Caki2 (cell line): ENCODE results near the gene ERMP1. TPM values are rescaled to one million over a fixed set of nuclear protein-coding genes. Genes with fewer than 3 reads are reported as not detected.

Experiments used
- DNase-seq: peaks from one replicate; pipeline ENCODE4 v3.0.0-alpha.2; 2015; ENCODE audit warnings: low read depth
- in situ Hi-C: cut with HindIII; loops from 2 replicates; pipeline ENCODE4 v1.10.0; 2016; ENCODE audit warnings: low sequenced_read_pairs, low pct_unique_long_range_greater_than_20kb, mixed read lengths
- total RNA-seq: library from RNA; depleted of rRNA; stranded (reverse); fragments of >200 nt; shearing (Covaris generic); gene quantifications from 2 replicates; pipeline ENCODE4 v1.2.3, GENCODE V29; 2014; ENCODE audit warnings: low replicate concordance

Gene ERMP1
- total RNA-seq, 1 experiment from 2014 or later: 16.3 TPM

- in situ Hi-C loops: no loop called here
- DNase-seq: no peak
Measured at GRCh38 chr9:5858833-5859232, 25.9 kb upstream of the ERMP1 start.

- in situ Hi-C loops: no loop called here
- DNase-seq: no peak
Measured at GRCh38 chr9:5857928-5858327, 25.0 kb upstream of the ERMP1 start.

- no peak for DNase-seq
- in situ Hi-C loops: no loop called here
Measured at GRCh38 chr9:5854063-5854790, 21.3 kb upstream of the ERMP1 start.

DNA sequence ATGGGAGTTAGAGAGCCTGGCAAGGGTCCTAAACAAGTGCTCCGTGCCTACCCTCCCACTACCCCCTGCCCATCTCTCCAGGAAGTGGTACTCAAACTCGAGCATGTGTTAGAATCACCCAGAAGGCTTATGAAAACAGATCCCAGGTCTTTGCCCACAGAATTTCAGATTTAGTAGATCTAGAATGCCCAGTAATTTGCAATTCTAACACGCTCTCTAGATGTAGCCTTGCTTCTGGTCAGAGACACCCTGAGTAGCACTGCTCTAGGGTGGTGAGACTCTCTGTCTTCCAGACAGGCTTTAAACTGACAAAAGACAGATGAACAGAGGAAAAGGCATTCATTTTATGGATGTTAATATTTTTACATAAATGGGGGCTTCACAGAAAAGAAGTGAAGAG, 20.7 kb upstream of the ERMP1 start:
- no peak for DNase-seq
- in situ Hi-C loops: no loop called here

GRCh38 chr9:5852987-5853386, 20.1 kb upstream of the ERMP1 start:
- no peak for DNase-seq
- in situ Hi-C loops: no loop called here

- in situ Hi-C loops: no loop called here
- no peak for DNase-seq
Measured at GRCh38 chr9:5851445-5851844, 18.5 kb upstream of the ERMP1 start.

- in situ Hi-C loops: no loop called here
- DNase-seq: no peak
Measured at GRCh38 chr9:5850724-5851122, 17.8 kb upstream of the ERMP1 start.

DNA sequence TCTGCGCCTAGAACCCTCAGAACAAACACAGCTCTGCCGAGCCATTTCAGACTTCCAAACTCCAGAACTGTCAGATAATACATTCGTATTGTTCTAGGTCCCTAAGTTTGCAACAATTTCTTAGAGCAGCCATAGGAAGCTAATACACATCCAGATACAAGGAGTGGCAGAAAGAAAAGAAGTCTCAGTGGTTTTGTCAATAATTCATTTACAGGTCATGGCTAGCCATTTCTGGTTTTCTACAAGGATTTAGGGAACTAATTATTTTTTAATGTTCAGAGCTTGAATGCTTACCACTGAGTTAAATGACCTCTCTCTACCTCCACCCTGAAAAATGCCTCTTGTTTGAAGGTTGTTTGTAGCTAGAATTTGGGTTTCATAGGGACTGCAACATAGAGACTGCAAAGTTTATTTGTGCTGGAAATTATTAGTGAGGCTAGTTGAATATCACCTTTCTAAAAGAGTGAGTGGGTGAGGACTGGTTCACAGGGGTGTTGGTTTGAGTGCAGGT, 15.5 kb upstream of the ERMP1 start:
- DNase-seq: no peak
- in situ Hi-C loops: no loop called here

- in situ Hi-C loops: no loop called here
- DNase-seq: no peak
Measured at GRCh38 chr9:5846501-5846921, 13.6 kb upstream of the ERMP1 start.

DNA sequence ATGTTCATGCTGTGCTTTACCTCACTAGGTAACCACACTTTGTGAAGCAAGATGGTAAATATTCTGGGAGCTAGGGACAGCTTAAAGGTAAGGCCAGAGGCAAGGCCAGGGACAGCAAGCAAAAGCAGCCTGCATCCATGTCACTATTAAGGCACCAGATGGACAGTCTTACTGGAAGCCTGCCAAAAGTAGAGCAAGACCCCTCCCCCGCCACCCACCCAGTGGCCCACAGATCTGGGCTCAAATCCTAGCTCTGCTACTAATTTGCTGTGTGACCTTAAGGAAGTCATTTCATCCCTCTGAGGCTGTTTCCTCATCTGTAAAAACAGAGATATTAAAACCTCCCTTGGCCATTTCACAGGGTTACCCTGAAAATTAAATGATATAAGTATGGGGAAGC, 13.2 kb upstream of the ERMP1 start:
- in situ Hi-C loops: no loop called here
- no peak for DNase-seq

GRCh38 chr9:5845157-5845531, 12.2 kb upstream of the ERMP1 start:
- in situ Hi-C loops: no loop called here

GRCh38 chr9:5843794-5844471, 11.0 kb upstream of the ERMP1 start:
- peak; percentile 77 for DNase-seq
- in situ Hi-C loops: no loop called here

More at GRCh38 chr9:5845157-5845531, 12.2 kb upstream of the ERMP1 start:
- no peak for DNase-seq

DNA sequence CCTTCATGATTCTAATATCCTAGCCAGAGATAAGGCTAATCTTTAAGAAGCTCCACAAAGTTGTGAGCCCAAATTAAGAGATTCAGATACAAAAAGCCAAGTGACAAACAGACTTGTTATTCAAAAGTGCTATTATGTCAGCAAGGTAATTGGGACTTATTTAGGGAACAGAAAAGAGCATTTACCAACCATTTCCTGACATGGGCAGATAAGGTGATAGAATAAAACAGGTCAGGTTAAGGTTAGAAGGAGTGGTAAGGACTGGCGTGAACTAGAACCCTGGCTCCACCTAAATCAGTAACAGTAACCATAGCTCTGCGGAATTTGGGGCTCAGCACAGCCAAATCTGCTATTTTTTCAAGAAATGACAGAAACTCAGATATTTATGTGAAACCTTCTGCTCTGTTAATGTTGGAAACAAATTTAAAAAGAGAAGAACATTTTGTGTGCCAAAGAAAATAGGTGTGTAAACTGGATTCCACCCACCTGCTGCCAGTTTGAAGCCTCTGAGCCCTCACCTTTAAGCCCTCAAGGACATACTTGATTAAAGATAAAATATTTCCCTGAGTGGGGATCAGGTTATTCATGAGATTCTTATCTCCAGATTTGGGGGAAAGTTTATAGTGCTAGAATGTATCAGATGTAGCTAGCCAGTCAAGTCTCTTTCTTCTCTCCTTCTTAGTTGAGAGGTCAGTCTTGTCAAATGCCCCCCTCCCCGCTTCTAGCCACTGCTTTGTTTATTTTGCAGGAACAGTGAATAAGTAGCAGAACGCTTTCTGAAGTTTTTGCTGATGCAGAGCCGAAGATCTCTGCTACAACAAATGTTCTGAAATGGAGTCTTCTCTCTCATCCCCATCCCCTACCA, 10.2 kb upstream of the ERMP1 start:
- in situ Hi-C loops: no loop called here
- no peak for DNase-seq

DNA sequence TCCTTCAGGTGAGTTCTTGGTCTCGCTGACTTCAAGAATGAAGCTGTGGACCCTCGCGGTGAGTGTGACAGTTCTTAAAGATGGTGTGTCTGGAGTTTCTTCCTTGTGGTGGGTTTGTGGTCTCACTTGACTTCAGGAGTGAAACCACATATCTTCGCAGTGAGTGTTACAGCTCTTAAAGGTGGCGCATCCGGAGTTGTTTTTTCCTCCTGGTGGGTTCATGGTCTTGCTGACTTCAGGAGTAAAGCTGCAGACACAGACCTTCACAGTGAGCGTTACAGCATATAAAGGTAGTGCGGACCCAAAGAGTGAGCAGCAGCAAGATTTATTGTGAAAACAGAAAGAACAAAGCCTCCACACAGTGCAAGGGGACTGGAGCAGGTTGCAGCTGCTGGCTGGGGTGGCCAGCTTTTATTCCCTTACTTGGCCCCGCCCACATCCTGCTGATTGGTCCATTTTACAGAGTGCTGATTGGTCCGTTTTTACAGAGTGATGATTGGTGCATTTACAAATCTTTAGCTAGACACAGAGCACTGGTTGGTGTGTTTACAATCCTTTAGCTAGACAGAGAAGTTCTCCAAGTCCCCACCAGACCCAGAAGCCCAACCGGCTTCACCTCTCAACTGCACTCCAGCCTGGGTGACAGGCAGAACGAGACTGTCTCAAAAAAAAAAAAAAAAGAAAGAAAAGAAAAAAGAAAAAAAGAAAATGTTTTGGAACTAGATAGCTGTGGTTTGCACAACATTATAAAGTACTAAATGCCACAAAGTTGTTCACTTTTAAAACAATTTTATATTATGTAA, 9.1 kb upstream of the ERMP1 start:
- in situ Hi-C loops: no loop called here
- DNase-seq: no peak

GRCh38 chr9:5840788-5841187, 7.9 kb upstream of the ERMP1 start:
- in situ Hi-C loops: no loop called here
- DNase-seq: no peak

DNA sequence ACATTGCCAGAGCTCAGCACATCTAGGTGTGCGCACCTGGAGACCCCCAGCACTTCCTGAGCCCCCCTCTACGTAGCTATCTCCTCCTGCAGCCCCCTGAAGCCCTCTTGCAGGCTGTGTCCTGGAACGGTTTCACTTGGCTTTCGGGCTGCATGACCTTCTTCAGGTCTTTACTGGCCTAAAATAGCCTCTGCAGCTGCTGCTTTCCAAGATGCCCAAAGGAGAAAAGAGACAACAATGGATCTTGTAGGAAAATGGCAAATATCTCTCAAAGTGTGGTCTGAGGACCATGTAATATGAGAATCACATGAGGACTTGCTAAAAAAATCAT, 6.6 kb upstream of the ERMP1 start:
- in situ Hi-C loops: no loop called here
- no peak for DNase-seq

DNA sequence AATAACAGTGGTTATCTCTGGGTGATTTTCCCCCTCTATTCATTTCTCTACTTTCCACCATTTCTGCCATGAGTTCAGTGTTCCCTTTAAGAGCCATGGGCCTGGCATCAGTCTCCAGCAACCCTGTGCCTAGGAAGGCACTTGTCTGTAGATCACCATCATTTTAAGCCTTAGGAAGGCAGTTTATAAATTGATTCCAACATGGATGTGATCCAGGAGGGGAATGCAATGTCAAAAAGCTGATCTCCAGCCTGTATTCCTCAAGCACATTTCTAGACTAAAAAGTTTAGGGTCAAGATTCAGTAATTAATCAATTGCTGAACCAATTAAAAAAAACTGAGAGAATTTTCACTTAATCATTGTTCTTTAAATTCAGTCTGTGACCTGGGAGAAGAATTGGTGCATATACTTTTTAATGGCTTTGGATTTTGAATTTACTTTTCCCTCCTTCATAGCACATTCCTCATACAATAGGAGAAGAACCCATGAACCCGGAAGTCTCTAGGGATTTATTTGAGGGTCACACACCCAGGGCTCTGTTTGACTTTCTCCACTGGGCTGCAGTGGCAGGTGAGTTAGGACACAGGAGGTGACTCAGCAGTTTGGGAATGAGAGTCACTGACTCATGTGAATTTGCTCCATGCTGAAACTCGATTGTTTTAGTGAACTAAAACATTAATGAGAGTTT, 6.1 kb upstream of the ERMP1 start:
- peak; percentile 72 for DNase-seq

DNA sequence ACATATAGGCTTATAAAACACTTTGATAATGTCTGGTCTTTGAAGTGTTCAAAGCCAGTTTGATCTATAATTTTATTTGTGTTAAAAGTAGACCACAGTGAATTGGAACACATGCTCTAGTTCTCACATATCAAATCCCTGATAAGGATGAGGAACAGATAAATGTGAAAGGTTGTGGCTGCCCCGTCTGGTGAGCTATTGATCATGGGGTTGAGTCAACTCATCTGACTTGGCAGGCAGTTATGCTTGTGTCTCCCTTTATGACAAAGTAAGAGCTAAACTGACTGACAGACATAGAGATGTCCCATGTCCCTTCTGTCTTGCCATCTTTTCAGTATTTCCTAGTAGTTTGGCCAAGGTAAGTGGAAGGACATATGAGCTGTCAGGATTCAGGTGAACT, 2.9 kb upstream of the ERMP1 start:
- in situ Hi-C loops: no loop called here
- DNase-seq: no peak

More for the DNA sequence above, 6.1 kb upstream of the ERMP1 start:
- in situ Hi-C loops: no loop called here
